ENCODE results near the gene FOXP1. TPM values are rescaled to one million over a fixed set of nuclear protein-coding genes. Genes with fewer than 3 reads are reported as not detected.

The FOXP1 gene
- total and polyA plus RNA-seq, 2 of the 13 experiments (the other 11 are each of a cell fraction or from before 2014, with no cell fraction given): 40.4 to 59.0 TPM

DNA sequence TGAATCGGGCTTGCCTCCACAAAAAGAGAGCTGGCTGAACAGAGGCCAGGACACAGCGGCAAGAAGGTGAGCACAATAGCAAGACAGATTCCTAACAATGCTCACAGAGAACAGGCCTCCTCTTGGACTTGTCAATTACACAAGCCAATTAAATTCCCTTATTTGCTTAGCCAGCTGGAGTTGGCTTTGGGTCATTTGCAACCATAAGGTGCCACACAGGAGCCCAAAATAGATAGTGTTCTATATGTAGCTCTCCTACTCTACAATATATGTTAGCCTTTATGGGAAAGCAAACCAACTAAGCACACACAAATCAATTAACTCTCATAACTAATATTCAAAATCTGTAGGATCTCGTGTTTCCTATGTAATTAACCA is 335.6 kb downstream of the FOXP1 start:
- in situ Hi-C loops (cut with HindIII; ENCODE audit: extremely low pct_ligation_motif_present, low pct_unique_long_range_greater_than_20kb) (no loop called here), intact Hi-C loops (cut with micrococcal nuclease; ENCODE audit: unreplicated experiment) (loop anchor here (5.0 kb wide), 2 partner anchors 96 to 161 kb away; no protein-coding TSS in a partner anchor)
- Histone ChIP-seq H3K79me2 (ENCODE audit: insufficient read depth, low read length) (peaks cover 24% of the 10 kb centered on the region), H3K4me1 (ENCODE audit: insufficient read depth, low read length) (peaks cover 90% of the 10 kb centered on the region), H3K36me3 (replicated peaks in 1 of 2; ENCODE audit: control insufficient read depth in 1 of 2, insufficient read depth in 2 of 2, low read length in 2 of 2) (no peaks in the 10 kb centered on the region), H3K4me2 (ENCODE audit: low read depth, low read length) (peak overlapping the region; percentile 79; the same call in 1 of the 2 replicates), H3K27me3 (ENCODE audit: control insufficient read depth in 1 of 2, insufficient read depth in 2 of 2, low read length in 2 of 2) (no peaks in the 10 kb centered on the region), H3K9ac (ENCODE audit: insufficient read depth, low read depth, low read length) (no peak overlapping the region), H4K20me1 (ENCODE audit: insufficient read depth, low read length) (no peaks in the 10 kb centered on the region), H3K9me3 (ENCODE audit: low read length) (no peaks in the 10 kb centered on the region), H3K4me3 (replicated peaks in 1 of 3; ENCODE audit: insufficient read depth in 1 of 3, low read depth in 2 of 3, low read length in 3 of 3) (no peak overlapping the region), H2AFZ (ENCODE audit: low read length) (no peak overlapping the region), H3K27ac (ENCODE audit: extremely low read length, insufficient read depth, low read length) (no peak overlapping the region)
- TF ChIP-seq, protein P1, sequence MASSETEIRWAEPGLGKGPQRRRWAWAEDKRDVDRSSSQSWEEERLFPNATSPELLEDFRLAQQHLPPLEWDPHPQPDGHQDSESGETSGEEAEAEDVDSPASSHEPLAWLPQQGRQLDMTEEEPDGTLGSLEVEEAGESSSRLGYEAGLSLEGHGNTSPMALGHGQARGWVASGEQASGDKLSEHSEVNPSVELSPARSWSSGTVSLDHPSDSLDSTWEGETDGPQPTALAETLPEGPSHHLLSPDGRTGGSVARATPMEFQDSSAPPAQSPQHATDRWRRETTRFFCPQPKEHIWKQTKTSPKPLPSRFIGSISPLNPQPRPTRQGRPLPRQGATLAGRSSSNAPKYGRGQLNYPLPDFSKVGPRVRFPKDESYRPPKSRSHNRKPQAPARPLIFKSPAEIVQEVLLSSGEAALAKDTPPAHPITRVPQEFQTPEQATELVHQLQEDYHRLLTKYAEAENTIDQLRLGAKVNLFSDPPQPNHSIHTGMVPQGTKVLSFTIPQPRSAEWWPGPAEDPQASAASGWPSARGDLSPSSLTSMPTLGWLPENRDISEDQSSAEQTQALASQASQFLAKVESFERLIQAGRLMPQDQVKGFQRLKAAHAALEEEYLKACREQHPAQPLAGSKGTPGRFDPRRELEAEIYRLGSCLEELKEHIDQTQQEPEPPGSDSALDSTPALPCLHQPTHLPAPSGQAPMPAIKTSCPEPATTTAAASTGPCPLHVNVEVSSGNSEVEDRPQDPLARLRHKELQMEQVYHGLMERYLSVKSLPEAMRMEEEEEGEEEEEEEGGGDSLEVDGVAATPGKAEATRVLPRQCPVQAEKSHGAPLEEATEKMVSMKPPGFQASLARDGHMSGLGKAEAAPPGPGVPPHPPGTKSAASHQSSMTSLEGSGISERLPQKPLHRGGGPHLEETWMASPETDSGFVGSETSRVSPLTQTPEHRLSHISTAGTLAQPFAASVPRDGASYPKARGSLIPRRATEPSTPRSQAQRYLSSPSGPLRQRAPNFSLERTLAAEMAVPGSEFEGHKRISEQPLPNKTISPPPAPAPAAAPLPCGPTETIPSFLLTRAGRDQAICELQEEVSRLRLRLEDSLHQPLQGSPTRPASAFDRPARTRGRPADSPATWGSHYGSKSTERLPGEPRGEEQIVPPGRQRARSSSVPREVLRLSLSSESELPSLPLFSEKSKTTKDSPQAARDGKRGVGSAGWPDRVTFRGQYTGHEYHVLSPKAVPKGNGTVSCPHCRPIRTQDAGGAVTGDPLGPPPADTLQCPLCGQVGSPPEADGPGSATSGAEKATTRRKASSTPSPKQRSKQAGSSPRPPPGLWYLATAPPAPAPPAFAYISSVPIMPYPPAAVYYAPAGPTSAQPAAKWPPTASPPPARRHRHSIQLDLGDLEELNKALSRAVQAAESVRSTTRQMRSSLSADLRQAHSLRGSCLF (CRISPR knock-in tag; IDR thresholded peaks at IDR 0.05; ENCODE audit: borderline replicate concordance): no peak
- TF ChIP-seq ZSCAN25 (CRISPR knock-in tag; IDR thresholded peaks at IDR 0.05) (no peak), ZNF34 (CRISPR knock-in tag; IDR thresholded peaks at IDR 0.05; ENCODE audit: borderline replicate concordance) (no peak), GATAD2A (CRISPR knock-in tag; IDR thresholded peaks at IDR 0.05) (no peak), ZNF501 (CRISPR knock-in tag; IDR thresholded peaks at IDR 0.05) (no peak), FOXC1 (CRISPR knock-in tag; IDR thresholded peaks at IDR 0.05; ENCODE audit: borderline replicate concordance) (no peak), HOXA9 (CRISPR knock-in tag; IDR thresholded peaks at IDR 0.05; ENCODE audit: borderline replicate concordance) (no peak), ZNF337 (CRISPR knock-in tag; IDR thresholded peaks at IDR 0.05; ENCODE audit: borderline replicate concordance, low read depth) (no peak), ZNF24 (IDR thresholded peaks at IDR 0.05) (no peak), REPIN1 (CRISPR knock-in tag; IDR thresholded peaks at IDR 0.05; ENCODE audit: borderline replicate concordance, low read depth) (no peak), TGIF2 (CRISPR knock-in tag; IDR thresholded peaks at IDR 0.05) (no peak), ARNTL (CRISPR knock-in tag; IDR thresholded peaks at IDR 0.05) (no peak), ZFP36 (IDR thresholded peaks at IDR 0.05; ENCODE audit: borderline replicate concordance, low read depth, low read length, partially characterized antibody) (no peak), TEAD3 (CRISPR knock-in tag; optimal IDR thresholded peaks at IDR 0.05; ENCODE audit: borderline replicate concordance) (no peak)
- TF ChIP-seq, protein P2, sequence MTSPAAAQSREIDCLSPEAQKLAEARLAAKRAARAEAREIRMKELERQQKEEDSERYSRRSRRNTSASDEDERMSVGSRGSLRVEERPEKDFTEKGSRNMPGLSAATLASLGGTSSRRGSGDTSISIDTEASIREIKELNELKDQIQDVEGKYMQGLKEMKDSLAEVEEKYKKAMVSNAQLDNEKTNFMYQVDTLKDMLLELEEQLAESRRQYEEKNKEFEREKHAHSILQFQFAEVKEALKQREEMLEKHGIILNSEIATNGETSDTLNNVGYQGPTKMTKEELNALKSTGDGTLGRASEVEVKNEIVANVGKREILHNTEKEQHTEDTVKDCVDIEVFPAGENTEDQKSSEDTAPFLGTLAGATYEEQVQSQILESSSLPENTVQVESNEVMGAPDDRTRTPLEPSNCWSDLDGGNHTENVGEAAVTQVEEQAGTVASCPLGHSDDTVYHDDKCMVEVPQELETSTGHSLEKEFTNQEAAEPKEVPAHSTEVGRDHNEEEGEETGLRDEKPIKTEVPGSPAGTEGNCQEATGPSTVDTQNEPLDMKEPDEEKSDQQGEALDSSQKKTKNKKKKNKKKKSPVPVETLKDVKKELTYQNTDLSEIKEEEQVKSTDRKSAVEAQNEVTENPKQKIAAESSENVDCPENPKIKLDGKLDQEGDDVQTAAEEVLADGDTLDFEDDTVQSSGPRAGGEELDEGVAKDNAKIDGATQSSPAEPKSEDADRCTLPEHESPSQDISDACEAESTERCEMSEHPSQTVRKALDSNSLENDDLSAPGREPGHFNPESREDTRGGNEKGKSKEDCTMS (CRISPR knock-in tag; conservative IDR thresholded peaks at IDR 0.05): no peak
- TF ChIP-seq, protein P3, sequence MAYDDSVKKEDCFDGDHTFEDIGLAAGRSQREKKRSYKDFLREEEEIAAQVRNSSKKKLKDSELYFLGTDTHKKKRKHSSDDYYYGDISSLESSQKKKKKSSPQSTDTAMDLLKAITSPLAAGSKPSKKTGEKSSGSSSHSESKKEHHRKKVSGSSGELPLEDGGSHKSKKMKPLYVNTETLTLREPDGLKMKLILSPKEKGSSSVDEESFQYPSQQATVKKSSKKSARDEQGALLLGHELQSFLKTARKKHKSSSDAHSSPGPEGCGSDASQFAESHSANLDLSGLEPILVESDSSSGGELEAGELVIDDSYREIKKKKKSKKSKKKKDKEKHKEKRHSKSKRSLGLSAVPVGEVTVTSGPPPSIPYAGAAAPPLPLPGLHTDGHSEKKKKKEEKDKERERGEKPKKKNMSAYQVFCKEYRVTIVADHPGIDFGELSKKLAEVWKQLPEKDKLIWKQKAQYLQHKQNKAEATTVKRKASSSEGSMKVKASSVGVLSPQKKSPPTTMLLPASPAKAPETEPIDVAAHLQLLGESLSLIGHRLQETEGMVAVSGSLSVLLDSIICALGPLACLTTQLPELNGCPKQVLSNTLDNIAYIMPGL (CRISPR knock-in tag; IDR thresholded peaks at IDR 0.05; ENCODE audit: borderline replicate concordance in 1 of 2, low read depth in 1 of 2): no peak
- DNase-seq (ENCODE audit: low spot score): no peak
- no peak for ATAC-seq
- WGBS (ENCODE audit: low lambda C conversion rate): 98% methylated on average over 3 of the region's 3 CpGs
- FAIRE-seq: no peak
- ChIA-PET POLR2A (interaction anchor here (0.7 to 7.1 kb wide), 4 partner anchors 9 to 53 kb away, joined by 3 to 85 read pairs (median 36); no protein-coding TSS in a partner anchor), CTCF (ENCODE audit: low intra/inter-chr PET ratio, low total read pairs) (no interaction called here)
- BruUV-seq (replicated peaks): no TSS peak
